ENCODE data around the gene FAM118A. TPM values are rescaled to one million over a fixed set of nuclear protein-coding genes. Genes with fewer than 3 reads are reported as not detected.

The FAM118A gene
- total and polyA plus RNA-seq, 2 experiments from 2014 or later, result 227 to 240 TPM

- Histone ChIP-seq H3K36me3 (no peaks in the 10 kb centered on the region), H3K27me3 (peaks cover 11% of the 10 kb centered on the region), H3K4me3 (no peak overlapping the region), H3K27ac (no peak overlapping the region), H3K4me1 (ENCODE audit: low read depth) (no peaks in the 10 kb centered on the region), H3K9me3 (ENCODE audit: low read depth) (no peaks in the 10 kb centered on the region)
- TF ChIP-seq CTCF (IDR thresholded peaks at IDR 0.05; ENCODE audit: low read depth, low read length), result no peak
- DNase-seq (ENCODE audit: low read depth in 1 of 2, low spot score in 1 of 2), result no peak
These were observed 31.6 kb upstream of the FAM118A start for GRCh38 chr22:45278125-45278524.

GRCh38 chr22:45280587-45280980 lies 29.1 kb upstream of the FAM118A start:
- Histone ChIP-seq H3K4me1 (ENCODE audit: low read depth) (no peaks in the 10 kb centered on the region), H3K27me3 (peaks cover 19% of the 10 kb centered on the region), H3K4me3 (no peak overlapping the region), H3K36me3 (no peaks in the 10 kb centered on the region), H3K27ac (no peak overlapping the region), H3K9me3 (ENCODE audit: low read depth) (no peaks in the 10 kb centered on the region)
- no peak for DNase-seq (ENCODE audit: low read depth in 1 of 2, low spot score in 1 of 2)
- no peak for TF ChIP-seq CTCF (IDR thresholded peaks at IDR 0.05; ENCODE audit: low read depth, low read length)

- Histone ChIP-seq H3K27me3 (peaks cover 19% of the 10 kb centered on the region), H3K27ac (no peak overlapping the region), H3K4me3 (no peak overlapping the region), H3K36me3 (no peaks in the 10 kb centered on the region), H3K4me1 (ENCODE audit: low read depth) (no peaks in the 10 kb centered on the region), H3K9me3 (ENCODE audit: low read depth) (no peaks in the 10 kb centered on the region)
- no peak for TF ChIP-seq CTCF (IDR thresholded peaks at IDR 0.05; ENCODE audit: low read depth, low read length)
- no peak for DNase-seq (ENCODE audit: low read depth in 1 of 2, low spot score in 1 of 2)
These were observed 28.7 kb upstream of the FAM118A start for GRCh38 chr22:45281010-45281409.

- H3K27me3 ChIP-seq, result peaks cover 19% of the 10 kb centered on the region
These were observed 24.9 kb upstream of the FAM118A start, which contains the start of gene UPK3A for GRCh38 chr22:45284705-45285262. UPK3A (plus strand) TSS chr22:45284949; CDS start chr22:45285014, 65 bp downstream.

GRCh38 chr22:45285263-45286058 lies 24.3 kb upstream of the FAM118A start:
- Histone ChIP-seq H3K4me1 (ENCODE audit: low read depth) (no peaks in the 10 kb centered on the region), H3K36me3 (no peaks in the 10 kb centered on the region), H3K27me3 (peaks cover 19% of the 10 kb centered on the region), H3K9me3 (ENCODE audit: low read depth) (no peaks in the 10 kb centered on the region), H3K4me3 (peak overlapping the region; percentile 14), H3K27ac (no peak overlapping the region)
- DNase-seq (ENCODE audit: low read depth in 1 of 2, low spot score in 1 of 2), result peak in 1 of 2 donors; percentile 45
- no peak for TF ChIP-seq CTCF (IDR thresholded peaks at IDR 0.05; ENCODE audit: low read depth, low read length)

More at GRCh38 chr22:45284705-45285262, 24.9 kb upstream of the FAM118A start, which contains the start of gene UPK3A:
- no peak for TF ChIP-seq CTCF (IDR thresholded peaks at IDR 0.05; ENCODE audit: low read depth, low read length)
- Histone ChIP-seq H3K4me1 (ENCODE audit: low read depth) (no peaks in the 10 kb centered on the region), H3K27ac (no peak within 1 kb of the TSS), H3K9me3 (ENCODE audit: low read depth) (no peaks in the 10 kb centered on the region), H3K4me3 (peak within 1 kb of the TSS; percentile 14), H3K36me3 (no peaks in the 10 kb centered on the region)
- peak; percentile 10 to 88 for DNase-seq (ENCODE audit: low read depth in 1 of 2, low spot score in 1 of 2)
